ENCODE measurements around the gene SMARCE1.

GRCh38 chr17:40613467-40614154 is 34.0 kb downstream of the SMARCE1 start:
- TF ChIP-seq CTCF (IDR thresholded peaks at IDR 0.05): no peak
- TF ChIP-seq POLR2A (IDR thresholded peaks at IDR 0.05): no peak

Measured in Peyer's patch (tissue), 4 donors.